Neural progenitor cell (in vitro differentiated cells): ENCODE results near the gene OR2T2.
"Not testable (repeated sequence)": the region's sequence is repeated elsewhere in the genome, so short reads cannot be mapped to it uniquely, and the experiment has no call there.

ENCODE experiments used
- EZH2 ChIP-seq: fragments of 200-600 bp; sonication (generic); IDR thresholded peaks from 2 replicates; pipeline ENCODE4 v1.6.1; 2017; ENCODE audit warnings: antibody characterized with exemption, mild to moderate bottlenecking, moderate library complexity
- EZH2phosphoT487 ChIP-seq: fragments of 200-600 bp; sonication (generic); IDR thresholded peaks from 2 replicates; pipeline ENCODE4 v1.6.1; 2017; ENCODE audit warnings: antibody characterized with exemption
- TF ChIP-seq, protein P1 (sequence below): fragments of 200-600 bp; sonication (generic); IDR thresholded peaks from 2 replicates; pipeline ENCODE4 v1.5.1; 2017; ENCODE audit warnings: antibody characterized with exemption, mild to moderate bottlenecking

DNA sequence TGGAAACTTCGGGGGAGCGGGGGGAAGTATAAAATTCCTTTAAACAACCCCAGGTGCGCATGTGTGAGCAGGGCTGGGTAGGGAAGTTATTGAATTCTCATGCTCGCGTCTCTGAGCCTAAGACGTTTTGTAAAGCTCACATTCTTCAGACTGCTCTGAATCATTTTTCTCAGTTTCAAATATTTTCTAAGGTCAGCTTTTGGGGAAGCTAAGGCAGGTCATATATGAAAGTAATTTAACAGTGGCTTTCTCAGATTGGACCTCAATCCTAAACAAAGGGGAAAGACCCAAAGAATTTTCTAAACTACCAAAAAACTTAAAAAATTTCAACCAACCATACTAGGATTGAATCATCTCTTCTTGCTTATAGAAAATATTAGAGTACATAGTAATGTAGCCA lies 10.5 kb upstream of the OR2T2 start:
- not testable (repeated sequence) for TF ChIP-seq EZH2phosphoT487, EZH2
- TF ChIP-seq, protein P1, sequence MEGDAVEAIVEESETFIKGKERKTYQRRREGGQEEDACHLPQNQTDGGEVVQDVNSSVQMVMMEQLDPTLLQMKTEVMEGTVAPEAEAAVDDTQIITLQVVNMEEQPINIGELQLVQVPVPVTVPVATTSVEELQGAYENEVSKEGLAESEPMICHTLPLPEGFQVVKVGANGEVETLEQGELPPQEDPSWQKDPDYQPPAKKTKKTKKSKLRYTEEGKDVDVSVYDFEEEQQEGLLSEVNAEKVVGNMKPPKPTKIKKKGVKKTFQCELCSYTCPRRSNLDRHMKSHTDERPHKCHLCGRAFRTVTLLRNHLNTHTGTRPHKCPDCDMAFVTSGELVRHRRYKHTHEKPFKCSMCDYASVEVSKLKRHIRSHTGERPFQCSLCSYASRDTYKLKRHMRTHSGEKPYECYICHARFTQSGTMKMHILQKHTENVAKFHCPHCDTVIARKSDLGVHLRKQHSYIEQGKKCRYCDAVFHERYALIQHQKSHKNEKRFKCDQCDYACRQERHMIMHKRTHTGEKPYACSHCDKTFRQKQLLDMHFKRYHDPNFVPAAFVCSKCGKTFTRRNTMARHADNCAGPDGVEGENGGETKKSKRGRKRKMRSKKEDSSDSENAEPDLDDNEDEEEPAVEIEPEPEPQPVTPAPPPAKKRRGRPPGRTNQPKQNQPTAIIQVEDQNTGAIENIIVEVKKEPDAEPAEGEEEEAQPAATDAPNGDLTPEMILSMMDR = not testable (repeated sequence)
